ENCODE results near the gene PKIB.

Gene PKIB

GRCh38 chr6:122712448-122713137 lies 102.4 kb downstream of the PKIB start:
- no peak for TF ChIP-seq MAX (IDR thresholded peaks at IDR 0.05; ENCODE audit: low read depth, low read length)
- TF ChIP-seq CTCF (IDR thresholded peaks at IDR 0.05; ENCODE audit: low read depth, low read length), result no peak
- no peak for TF ChIP-seq POLR2A (IDR thresholded peaks at IDR 0.05; ENCODE audit: extremely low read depth, insufficient read length)
- TF ChIP-seq MYC (IDR thresholded peaks at IDR 0.05; ENCODE audit: low read depth, low read length), result no peak
- no peak overlapping the region for H3K4me3 ChIP-seq (ENCODE audit: low read depth, low read length)
- peak; percentile 12 for DNase-seq (ENCODE audit: low read depth)

GRCh38 chr6:122713138-122713537 lies 102.9 kb downstream of the PKIB start:
- no peak for TF ChIP-seq CTCF (IDR thresholded peaks at IDR 0.05; ENCODE audit: low read depth, low read length)
- no peak for TF ChIP-seq MAX (IDR thresholded peaks at IDR 0.05; ENCODE audit: low read depth, low read length)
- TF ChIP-seq POLR2A (IDR thresholded peaks at IDR 0.05; ENCODE audit: extremely low read depth, insufficient read length), result no peak
- no peak for TF ChIP-seq MYC (IDR thresholded peaks at IDR 0.05; ENCODE audit: low read depth, low read length)
- H3K4me3 ChIP-seq (ENCODE audit: low read depth, low read length), result no peak overlapping the region
- DNase-seq (ENCODE audit: low read depth), result peak; percentile 56

GRCh38 chr6:122714059-122714458 lies 103.9 kb downstream of the PKIB start:
- DNase-seq (ENCODE audit: low read depth), result no peak
- H3K4me3 ChIP-seq (ENCODE audit: low read depth, low read length), result no peak overlapping the region

GRCh38 chr6:122715725-122716124 lies 105.5 kb downstream of the PKIB start:
- DNase-seq (ENCODE audit: low read depth), result no peak
- no peak for TF ChIP-seq POLR2A (IDR thresholded peaks at IDR 0.05; ENCODE audit: extremely low read depth, insufficient read length)
- no peak overlapping the region for H3K4me3 ChIP-seq (ENCODE audit: low read depth, low read length)

More at GRCh38 chr6:122714059-122714458, 103.9 kb downstream of the PKIB start:
- TF ChIP-seq POLR2A (IDR thresholded peaks at IDR 0.05; ENCODE audit: extremely low read depth, insufficient read length) (no peak), MYC (IDR thresholded peaks at IDR 0.05; ENCODE audit: low read depth, low read length) (no peak), CTCF (IDR thresholded peaks at IDR 0.05; ENCODE audit: low read depth, low read length) (no peak), MAX (IDR thresholded peaks at IDR 0.05; ENCODE audit: low read depth, low read length) (no peak)

- no peak for DNase-seq (ENCODE audit: low read depth)
- TF ChIP-seq MAX (IDR thresholded peaks at IDR 0.05; ENCODE audit: low read depth, low read length) (no peak), MYC (IDR thresholded peaks at IDR 0.05; ENCODE audit: low read depth, low read length) (no peak), CTCF (IDR thresholded peaks at IDR 0.05; ENCODE audit: low read depth, low read length) (no peak), POLR2A (IDR thresholded peaks at IDR 0.05; ENCODE audit: extremely low read depth, insufficient read length) (no peak)
- H3K4me3 ChIP-seq (ENCODE audit: low read depth, low read length), result no peak overlapping the region
These were observed 107.1 kb downstream of the PKIB start for GRCh38 chr6:122717350-122717749.

GRCh38 chr6:122718616-122719015 lies 108.4 kb downstream of the PKIB start:
- DNase-seq (ENCODE audit: low read depth), result no peak
- TF ChIP-seq CTCF (IDR thresholded peaks at IDR 0.05; ENCODE audit: low read depth, low read length), result no peak
- TF ChIP-seq MAX (IDR thresholded peaks at IDR 0.05; ENCODE audit: low read depth, low read length), result no peak
- TF ChIP-seq MYC (IDR thresholded peaks at IDR 0.05; ENCODE audit: low read depth, low read length), result no peak
- no peak for TF ChIP-seq POLR2A (IDR thresholded peaks at IDR 0.05; ENCODE audit: extremely low read depth, insufficient read length)
- no peak overlapping the region for H3K4me3 ChIP-seq (ENCODE audit: low read depth, low read length)

Data from NB4 (cell line).